NCI-H2227 treated with DMSO at 0.1 percent for 48 hours (cell line): ENCODE measurements around the gene KIF26A.
"Not testable (repeated sequence)": the region's sequence is repeated elsewhere in the genome, so short reads cannot be mapped to it uniquely, and the experiment has no call there.

Experiments used
- DNase-seq: peaks from one replicate; lab custom pipeline; 2025; lab: John Stamatoyannopoulos, UW

Gene KIF26A

GRCh38 chr14:104209071-104209470, 70.7 kb downstream of the KIF26A start:
- not testable (repeated sequence) for DNase-seq

GRCh38 chr14:104209985-104210816, 71.8 kb downstream of the KIF26A start:
- DNase-seq: no peak

GRCh38 chr14:104210817-104211195, 72.4 kb downstream of the KIF26A start:
- no peak for DNase-seq

DNA sequence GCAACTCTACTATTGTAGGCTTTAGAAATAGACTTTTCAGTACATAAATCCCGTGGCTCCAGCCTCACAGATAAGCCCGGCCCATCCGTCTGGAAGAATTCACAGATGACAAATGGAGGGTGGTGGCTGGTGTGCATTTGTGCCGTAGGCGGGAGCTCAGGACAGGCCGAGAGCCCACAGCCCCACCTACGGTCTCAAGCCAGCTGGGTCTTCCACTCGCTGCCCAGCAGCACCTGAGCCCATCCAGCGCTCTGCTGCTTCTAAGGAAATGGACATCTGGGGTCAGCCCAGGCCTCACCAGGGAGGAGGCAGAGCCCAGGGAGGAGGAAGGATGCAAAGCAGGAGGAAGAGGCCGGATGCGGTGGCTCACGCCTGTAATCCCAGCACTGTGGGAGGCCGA, 72.8 kb downstream of the KIF26A start:
- no peak for DNase-seq

DNA sequence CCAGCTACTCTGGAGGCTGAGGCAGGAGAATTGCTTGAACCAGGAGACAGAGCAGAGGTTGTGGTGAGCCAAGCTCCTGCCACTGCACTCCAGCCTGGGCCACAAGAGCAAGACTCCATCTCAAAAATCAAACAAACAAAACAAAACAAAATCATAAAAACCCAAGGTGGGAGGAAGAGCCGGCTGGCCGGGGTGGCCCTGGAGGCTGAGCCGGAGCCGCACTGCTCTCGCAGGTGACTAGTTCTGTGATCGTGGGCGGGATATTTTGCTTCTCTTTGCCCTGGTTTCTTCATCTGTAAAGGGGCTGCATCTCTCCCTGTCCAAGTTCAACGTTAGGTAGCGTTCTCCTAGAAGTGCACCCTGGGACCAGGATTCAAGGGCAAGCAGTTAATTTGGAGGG, 73.4 kb downstream of the KIF26A start:
- no peak for DNase-seq

DNA sequence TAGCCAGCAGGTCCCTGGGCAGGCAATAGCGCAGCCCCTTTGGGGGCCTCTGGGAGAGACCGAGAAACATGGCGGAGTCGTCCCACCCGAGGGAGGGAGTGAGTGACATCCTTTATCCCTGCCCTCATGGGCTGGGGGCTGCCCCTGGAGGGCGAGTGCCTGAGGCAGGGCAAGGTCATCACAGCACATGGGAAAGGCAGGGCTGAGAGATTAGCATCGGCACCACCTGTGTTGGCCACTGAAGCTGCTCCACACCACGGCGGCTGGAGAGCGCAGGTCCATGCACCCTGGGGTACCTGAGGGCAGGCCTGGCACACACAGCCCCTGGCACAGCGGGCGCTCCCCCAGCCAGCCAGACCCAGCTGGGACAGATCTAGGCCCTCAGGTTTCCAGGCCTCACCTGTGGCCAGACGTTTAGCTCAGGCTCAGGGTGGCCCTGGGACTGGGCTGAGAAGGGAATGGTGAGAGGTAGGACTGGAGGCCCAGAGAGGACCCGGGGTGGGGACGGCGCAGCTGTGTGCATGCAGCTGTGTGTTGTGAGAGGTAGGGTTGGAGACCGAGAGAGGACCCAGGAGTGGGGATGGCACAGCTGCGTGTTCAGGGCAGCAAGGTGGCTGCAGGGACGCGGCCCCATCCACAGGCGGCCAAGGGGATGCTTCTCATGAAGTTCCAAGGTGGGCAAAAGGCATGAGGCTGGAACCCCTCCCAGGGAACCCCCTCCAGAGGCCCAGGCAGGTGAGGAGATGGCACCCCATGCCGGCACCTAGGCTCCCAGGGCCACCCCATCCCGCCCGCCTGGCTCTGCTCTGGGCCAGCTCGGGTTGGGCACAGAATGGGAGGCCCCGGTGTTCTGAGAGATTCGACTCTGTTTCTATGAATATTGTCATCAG, 74.1 kb downstream of the KIF26A start:
- DNase-seq: no peak

GRCh38 chr14:104213301-104214034, 75.1 kb downstream of the KIF26A start:
- no peak for DNase-seq

GRCh38 chr14:104214431-104215218, 76.2 kb downstream of the KIF26A start:
- no peak for DNase-seq

DNA sequence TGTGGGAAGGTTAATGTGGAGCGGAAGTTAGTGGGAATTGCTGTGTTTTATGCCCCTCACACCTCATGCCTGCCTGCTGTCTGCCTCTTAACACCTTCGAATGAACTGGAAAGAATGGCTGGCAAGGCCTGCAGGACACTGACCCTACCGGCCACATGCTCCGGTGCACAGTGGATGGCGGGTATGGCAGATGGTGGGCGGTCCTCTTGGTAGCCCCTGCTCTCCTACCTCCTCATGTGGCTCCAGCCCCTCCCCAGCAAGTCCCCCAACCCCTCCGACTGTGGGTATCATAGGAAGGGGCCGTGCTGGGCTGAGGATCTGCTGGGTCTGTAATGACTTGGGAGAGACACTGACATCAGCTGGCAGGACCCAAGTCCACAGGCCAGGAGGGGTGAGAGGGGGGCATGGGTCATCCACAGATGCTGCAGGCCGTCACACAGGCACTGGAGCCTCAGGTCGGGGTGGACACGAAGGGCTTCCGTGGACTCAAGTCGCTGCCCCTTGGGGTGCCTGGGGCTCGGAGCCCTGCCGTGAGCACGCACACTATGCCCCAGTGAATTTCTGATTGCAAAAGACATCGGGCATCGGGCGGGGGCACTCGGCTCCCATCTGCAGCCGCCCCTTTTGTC, 77.4 kb downstream of the KIF26A start:
- no peak for DNase-seq

DNA sequence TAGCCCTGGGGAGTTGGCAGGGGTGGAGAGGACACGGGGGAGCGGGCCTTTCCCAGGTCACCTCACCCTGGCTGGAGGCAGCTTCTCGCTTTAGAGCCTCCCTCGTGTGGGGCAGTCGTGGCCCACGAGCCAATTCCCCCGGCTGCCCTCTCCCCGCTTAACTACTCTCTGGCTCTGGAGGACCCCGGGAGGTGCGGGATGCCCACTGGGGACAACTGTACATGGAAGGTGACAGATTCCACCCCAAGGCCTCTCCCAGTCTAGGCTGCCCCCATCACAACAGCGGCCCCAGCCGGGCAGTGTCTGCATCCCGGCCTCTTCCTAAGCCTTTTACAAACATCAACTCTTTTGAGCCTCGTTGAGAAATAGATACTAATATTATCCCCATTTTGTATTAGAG, 78.1 kb downstream of the KIF26A start:
- no peak for DNase-seq

- DNase-seq: no peak
Observed at GRCh38 chr14:104217486-104218360, 79.3 kb downstream of the KIF26A start.

DNA sequence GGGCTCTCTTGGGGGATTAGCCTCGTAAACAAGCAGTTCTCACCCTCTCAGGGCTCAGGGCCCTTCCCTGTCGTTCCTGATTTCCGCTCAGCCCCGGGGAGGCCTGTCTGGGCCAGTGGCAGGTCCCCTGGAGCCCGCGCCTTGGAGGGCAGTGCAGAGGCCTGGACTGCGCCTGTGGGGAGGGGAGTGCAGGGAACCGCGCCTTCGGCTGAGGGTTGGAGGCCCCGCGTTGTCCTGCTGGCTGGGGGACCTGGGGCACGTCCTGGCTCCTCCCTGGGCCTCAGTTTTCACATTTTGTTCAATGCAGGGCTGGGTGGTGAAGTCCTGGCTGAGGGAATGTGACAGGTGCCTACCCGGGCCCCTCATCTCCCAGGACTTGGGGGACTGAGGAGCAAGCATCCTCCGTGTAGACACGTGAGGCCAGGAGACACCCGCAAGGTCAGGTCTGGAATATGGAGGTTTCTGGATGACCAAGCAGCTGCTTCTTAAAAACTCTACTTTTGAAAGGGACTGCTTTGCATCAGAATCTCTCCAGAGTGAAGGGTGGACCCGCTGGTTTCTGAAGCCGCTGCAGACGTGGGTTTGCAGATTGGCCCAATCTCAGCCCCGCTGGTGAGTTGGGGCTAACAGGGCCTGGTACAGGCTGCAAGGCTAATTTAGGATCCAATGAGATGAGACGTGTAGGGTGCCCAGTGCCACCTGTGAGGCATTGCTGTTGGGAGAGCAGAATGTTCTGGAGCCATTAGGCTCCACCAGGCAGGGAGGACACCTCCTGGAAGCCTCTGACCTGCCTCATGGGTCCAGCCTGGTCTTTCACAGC, 80.2 kb downstream of the KIF26A start:
- DNase-seq: no peak

DNA sequence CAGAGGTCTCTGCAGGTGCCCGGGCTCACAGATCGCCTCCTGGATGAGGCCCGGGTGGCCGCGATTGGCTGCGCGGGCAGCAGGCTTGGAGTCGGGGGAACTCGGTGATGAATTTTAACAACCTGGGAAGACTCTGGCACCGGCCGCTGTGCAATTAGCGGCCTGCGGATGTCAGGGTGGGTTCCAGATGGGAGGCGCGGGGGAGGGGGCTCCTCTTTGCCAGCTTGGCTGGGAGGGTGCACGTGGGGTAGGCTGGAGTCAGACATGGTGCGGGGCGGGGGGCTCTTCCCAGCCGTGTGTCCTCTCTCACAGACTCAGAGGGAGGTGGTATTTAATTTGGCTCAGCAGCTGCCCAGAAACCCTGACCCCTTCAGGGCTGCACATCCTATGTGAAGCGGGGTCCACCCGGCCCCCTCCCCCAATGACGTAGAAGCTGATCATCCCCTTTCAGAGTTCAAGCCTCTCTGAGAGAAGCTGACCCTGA, 81.4 kb downstream of the KIF26A start:
- DNase-seq: no peak

DNA sequence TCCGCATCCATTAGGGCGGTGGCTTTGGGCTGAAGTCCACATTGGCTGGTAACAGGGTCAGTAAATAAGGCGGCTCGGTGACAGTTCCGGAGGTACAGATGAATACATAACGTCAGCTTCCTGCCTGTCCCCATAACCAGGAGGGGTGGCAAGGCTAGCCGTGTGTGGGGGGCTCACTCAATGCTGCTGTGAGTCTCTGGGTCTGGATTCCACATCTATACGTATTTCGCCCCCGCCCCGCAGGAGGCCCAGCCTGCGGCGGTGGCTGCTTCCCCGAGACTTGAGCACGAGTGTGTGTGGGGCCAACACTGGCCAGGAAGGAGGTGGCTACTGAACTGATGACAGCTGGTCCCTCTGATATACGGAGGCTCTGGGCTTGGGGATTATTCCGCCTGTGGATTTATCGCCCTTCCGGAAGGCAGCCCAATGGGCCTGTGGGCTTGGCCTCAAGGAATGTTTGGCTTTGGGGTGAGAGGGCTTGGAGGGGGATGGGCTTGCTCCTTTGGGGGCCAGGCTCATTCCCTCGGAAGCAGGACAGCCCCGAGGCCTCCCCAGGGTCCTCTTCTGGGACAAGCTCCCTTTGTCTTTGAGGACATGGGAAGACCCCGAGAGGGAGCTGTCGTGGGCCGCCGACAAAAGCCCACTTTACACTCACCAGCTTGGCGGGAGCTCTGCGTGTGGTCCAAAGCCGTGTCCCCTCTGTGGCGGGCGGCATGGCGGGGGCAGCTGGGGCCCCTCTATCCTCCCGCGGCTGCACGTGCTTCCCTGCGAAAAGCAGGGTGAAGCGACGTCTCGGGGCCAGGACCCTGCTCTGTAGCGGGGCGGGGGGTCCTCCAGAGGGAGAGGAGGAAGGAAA, 82.1 kb downstream of the KIF26A start:
- DNase-seq: no peak

DNA sequence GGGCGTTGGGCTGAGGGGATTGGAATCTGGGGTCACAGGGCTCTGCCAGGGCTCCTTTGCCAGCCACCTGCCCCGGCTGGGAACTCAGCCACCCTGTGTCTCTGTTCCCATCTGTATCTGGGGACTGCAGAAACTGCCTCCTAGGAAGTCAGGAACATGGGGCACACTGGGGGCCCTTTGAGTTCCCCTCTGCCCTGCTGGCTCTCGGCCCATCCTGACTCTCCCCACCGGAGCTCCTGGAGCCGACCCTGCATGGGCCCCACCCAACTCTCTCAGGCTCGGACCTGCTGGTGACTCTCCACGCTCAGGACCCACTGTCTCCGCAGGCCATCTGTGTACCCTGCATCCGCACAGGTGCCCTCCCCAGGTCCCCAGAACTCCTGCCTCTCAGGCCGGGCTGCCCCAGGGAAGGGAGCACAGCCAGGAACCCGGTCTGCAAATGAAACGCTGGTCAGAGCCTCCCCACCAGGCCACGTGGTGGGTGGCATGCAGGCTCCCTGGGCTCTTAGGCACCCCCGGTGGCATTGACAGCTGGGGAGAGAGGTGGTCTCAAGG, 82.8 kb downstream of the KIF26A start:
- DNase-seq: no peak

GRCh38 chr14:104221636-104222369, 83.4 kb downstream of the KIF26A start:
- DNase-seq: no peak

- DNase-seq: no peak
Observed at GRCh38 chr14:104222396-104223036, 84.1 kb downstream of the KIF26A start.
